Lung (tissue), 12 donors: ENCODE results near the gene DYRK3. TPM values are rescaled to one million over a fixed set of nuclear protein-coding genes. Genes with fewer than 3 reads are reported as not detected.

Experiments
- ATAC-seq: fragments of 200-7000 bp; cut with Tn5 transposase; one replicate; pipeline ENCODE4 v1.9.1; 2020; ENCODE audit warnings: moderate number of reproducible peaks; ENCODE audit not compliant: insufficient read depth, low FRiP score
- DNase-seq, 3 donors: peaks; one replicate each; pipeline ENCODE4 v3.0.0-alpha.2; 2013 to 2017
- H3K27ac ChIP-seq, 2 donors: one replicate each; pipeline ENCODE4 v1.5.1; 2013; ENCODE audit warnings: mild to moderate bottlenecking in 2 of 2, moderate library complexity in 2 of 2, control low read depth in 1 of 2, inconsistent platforms in 1 of 2, low read depth in 1 of 2, low read length in 1 of 2
- H3K27me3 ChIP-seq, 3 donors: one replicate each; pipeline ENCODE4 v1.5.1; 2013; ENCODE audit warnings: low read length in 2 of 3; ENCODE audit not compliant: control insufficient read depth in 3 of 3, insufficient read depth in 3 of 3
- H3K36me3 ChIP-seq, 4 donors: one replicate each; pipeline ENCODE4 v1.5.1; 2013; ENCODE audit warnings: low read length in 4 of 4, mild to moderate bottlenecking in 1 of 4, moderate library complexity in 1 of 4; ENCODE audit not compliant: control insufficient read depth in 4 of 4, insufficient read depth in 4 of 4
- H3K4me1 ChIP-seq, 5 donors: one replicate each; pipeline ENCODE4 v1.5.1; 2013; ENCODE audit warnings: low read length in 5 of 5, mild to moderate bottlenecking in 2 of 5, moderate library complexity in 1 of 5; ENCODE audit not compliant: control insufficient read depth in 5 of 5, insufficient read depth in 5 of 5
- H3K4me3 ChIP-seq: one replicate; pipeline ENCODE4 v1.5.1; 2013; ENCODE audit warnings: mild to moderate bottlenecking, control low read depth, moderate library complexity
- H3K9ac ChIP-seq, 2 donors: one replicate each; pipeline ENCODE4 v1.5.1; 2013; ENCODE audit warnings: low read length in 2 of 2, control low read depth in 1 of 2; ENCODE audit not compliant: insufficient read depth in 1 of 2
- H3K9me3 ChIP-seq, 4 donors: one replicate each; pipeline ENCODE4 v1.5.1; 2013; ENCODE audit warnings: low read length in 3 of 4, mild to moderate bottlenecking in 1 of 4, moderate library complexity in 1 of 4; ENCODE audit not compliant: control insufficient read depth in 4 of 4, insufficient read depth in 3 of 4
- CTCF ChIP-seq: IDR thresholded peaks from 2 replicates; pipeline ENCODE4 v1.5.1; 2012; ENCODE audit warnings: mild to moderate bottlenecking; ENCODE audit errors: control extremely low read depth, extremely low read depth
- WGBS, 2 donors: extraction: QIAGEN DNeasy Blood & Tissue Kit; methylation state at CpG; one replicate each; pipeline ENCODE4 v1.1.7; 2013; 5-methylcytosine and 5-hydroxymethylcytosine counted together
- polyA plus RNA-seq, 2 donors: library from polyadenylated mRNA; stranded (reverse); fragments of 200-250 nt; gene quantifications; one replicate each; pipeline ENCODE4 v1.2.1, GENCODE V29; 2013
- total RNA-seq, 2 donors: library from RNA; depleted of rRNA in 1 of 2; stranded (reverse); fragments of >200 nt in 1 of 2; gene quantifications; one replicate each; pipeline ENCODE4 v1.2.1, GENCODE V29; 2014 to 2021
- donor health status: control.
- donor health status: control.
- donor health status: Bipolar disorder and iron deficiency.
- donor health status: healthy.
- donor health status: DM: yes; HTN: yes; CAD: no.

DYRK3 gene
- total and polyA plus RNA-seq, 4 donors, result 4.6 to 13.0 (median 8.8) TPM

- Histone ChIP-seq H3K4me1 (peaks cover 0 to 31% (median 8%) of the 10 kb centered on the region in 5 donors), H3K36me3 (no peaks in the 10 kb centered on the region), H3K27ac (peak overlapping the region; percentile 40 to 70), H3K9me3 (no peaks in the 10 kb centered on the region), H3K4me3 (no peak overlapping the region), H3K9ac (no peak overlapping the region), H3K27me3 (no peaks in the 10 kb centered on the region)
- ATAC-seq, result no peak
- 28 to 50% methylated on average over 6 of the region's 6 CpGs for WGBS, 2 donors
- no peak for TF ChIP-seq CTCF
- DNase-seq, result peak in 2 of 3 donors; percentile 29 to 44
These were observed 37.8 kb downstream of the DYRK3 start for GRCh38 chr1:206672844-206673758.

GRCh38 chr1:206674236-206674635, 38.9 kb downstream of the DYRK3 start:
- no peak overlapping the region for H3K9ac ChIP-seq
- H3K4me3 ChIP-seq, result no peak overlapping the region
- no peaks in the 10 kb centered on the region for H3K27me3 ChIP-seq
- peaks cover 0 to 31% (median 8%) of the 10 kb centered on the region in 5 donors for H3K4me1 ChIP-seq
- no peaks in the 10 kb centered on the region for H3K36me3 ChIP-seq
- no peak for TF ChIP-seq CTCF
- H3K27ac ChIP-seq, result peak overlapping the region in 1 of 2 donors; percentile 47
- no peak for ATAC-seq
- 96 to 97% methylated on average over 3 of the region's 3 CpGs for WGBS, 2 donors
- H3K9me3 ChIP-seq, result no peaks in the 10 kb centered on the region
- no peak for DNase-seq

- Histone ChIP-seq H3K9me3 (no peaks in the 10 kb centered on the region), H3K4me3 (no peak overlapping the region), H3K27ac (peak overlapping the region; percentile 47 to 81), H3K9ac (no peak overlapping the region), H3K27me3 (no peaks in the 10 kb centered on the region), H3K36me3 (no peaks in the 10 kb centered on the region), H3K4me1 (peaks cover 0 to 31% (median 8%) of the 10 kb centered on the region in 5 donors)
- DNase-seq (peak; percentile 65 to 87 (median 69)), ATAC-seq (peak; percentile 81)
- no peak for TF ChIP-seq CTCF
- WGBS, 2 donors, result 51 to 71% methylated on average over 1 of the region's 1 CpG
These were observed 39.4 kb downstream of the DYRK3 start for GRCh38 chr1:206674745-206675175.
